ENCODE results near the gene ZNF180. TPM values are rescaled to one million over a fixed set of nuclear protein-coding genes. Genes with fewer than 3 reads are reported as not detected.

Gene ZNF180
- total RNA-seq, 1 donor from 2014 or later: 17.9 TPM

GRCh38 chr19:44455100-44455499 is 45.2 kb downstream of the ZNF180 start:
- H3K4me1 Mint-ChIP-seq (ENCODE audit: low read depth): no peaks in the 10 kb centered on the region
- no peaks in the 10 kb centered on the region for H3K27me3 Mint-ChIP-seq
- DNase-seq (ENCODE audit: low spot score, unreplicated experiment): no peak
- H3K4me3 Mint-ChIP-seq (ENCODE audit: low read depth): no peak overlapping the region
- no peak overlapping the region for H3K27ac Mint-ChIP-seq
- H3K36me3 Mint-ChIP-seq (ENCODE audit: insufficient read depth): peaks cover 5% of the 10 kb centered on the region
- H3K9me3 Mint-ChIP-seq (ENCODE audit: low read depth): peaks cover 46% of the 10 kb centered on the region
- no peak for TF ChIP-seq CTCF (IDR thresholded peaks at IDR 0.05; ENCODE audit: unreplicated experiment)

DNA sequence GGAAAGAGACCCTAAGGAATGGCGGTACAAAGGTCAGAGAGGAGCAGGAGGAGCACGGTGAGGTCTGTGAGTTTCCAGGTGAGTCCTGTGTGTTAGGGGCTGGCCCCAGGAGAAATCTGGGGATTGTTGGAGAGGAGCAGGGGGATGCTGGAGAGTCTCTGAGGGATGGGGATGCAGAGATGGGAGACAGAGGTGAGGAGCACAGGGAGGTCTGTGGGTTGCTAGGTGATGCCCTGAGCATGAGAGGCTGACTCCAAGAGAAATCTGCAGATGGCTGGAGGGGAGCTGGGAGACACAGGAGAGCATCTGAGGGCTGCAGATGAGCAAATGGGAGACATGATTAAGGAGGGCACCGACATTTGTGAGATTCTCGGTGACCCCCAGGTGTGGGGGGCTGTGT is 48.0 kb downstream of the ZNF180 start:
- H3K27me3 Mint-ChIP-seq: peaks cover 4% of the 10 kb centered on the region
- H3K4me1 Mint-ChIP-seq (ENCODE audit: low read depth): peaks cover 8% of the 10 kb centered on the region
- no peak overlapping the region for H3K4me3 Mint-ChIP-seq (ENCODE audit: low read depth)
- peaks cover 45% of the 10 kb centered on the region for H3K9me3 Mint-ChIP-seq (ENCODE audit: low read depth)
- peaks cover 12% of the 10 kb centered on the region for H3K36me3 Mint-ChIP-seq (ENCODE audit: insufficient read depth)
- no peak for DNase-seq (ENCODE audit: low spot score, unreplicated experiment)
- TF ChIP-seq CTCF (IDR thresholded peaks at IDR 0.05; ENCODE audit: unreplicated experiment): no peak
- no peak overlapping the region for H3K27ac Mint-ChIP-seq

DNA sequence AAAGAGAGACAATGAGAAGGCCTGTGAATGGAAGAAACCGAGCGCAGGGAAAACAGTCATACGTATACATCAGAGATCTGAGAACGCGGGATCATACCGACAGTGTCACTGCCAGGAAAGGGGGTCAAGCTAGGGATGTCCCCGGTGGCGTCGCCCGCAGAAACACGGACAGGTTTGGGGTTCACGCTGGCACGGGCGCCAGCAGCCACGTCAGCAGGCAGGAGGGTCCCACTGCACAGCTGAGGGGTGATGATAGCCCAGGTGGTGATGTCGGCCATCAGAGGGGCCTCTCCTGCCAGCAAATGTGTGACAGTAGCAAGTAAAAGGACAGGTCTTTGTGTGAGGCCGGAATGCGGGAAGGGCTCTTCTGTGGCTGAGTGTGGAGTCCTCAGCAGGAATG is 48.6 kb downstream of the ZNF180 start:
- peaks cover 10% of the 10 kb centered on the region for H3K4me1 Mint-ChIP-seq (ENCODE audit: low read depth)
- peaks cover 12% of the 10 kb centered on the region for H3K36me3 Mint-ChIP-seq (ENCODE audit: insufficient read depth)
- no peak overlapping the region for H3K27ac Mint-ChIP-seq
- peaks cover 4% of the 10 kb centered on the region for H3K27me3 Mint-ChIP-seq
- peaks cover 45% of the 10 kb centered on the region for H3K9me3 Mint-ChIP-seq (ENCODE audit: low read depth)
- no peak for DNase-seq (ENCODE audit: low spot score, unreplicated experiment)
- TF ChIP-seq CTCF (IDR thresholded peaks at IDR 0.05; ENCODE audit: unreplicated experiment): no peak
- no peak overlapping the region for H3K4me3 Mint-ChIP-seq (ENCODE audit: low read depth)

- Mint-ChIP-seq H3K9me3 (ENCODE audit: low read depth) (peaks cover 37% of the 10 kb centered on the region), H3K4me3 (ENCODE audit: low read depth) (peak within 1 kb of the TSS; percentile 92), H3K36me3 (ENCODE audit: insufficient read depth) (peaks cover 27% of the 10 kb centered on the region), H3K27me3 (peaks cover 4% of the 10 kb centered on the region), H3K27ac (peak within 1 kb of the TSS; percentile 96), H3K4me1 (ENCODE audit: low read depth) (peaks cover 10% of the 10 kb centered on the region)
- no peak for TF ChIP-seq CTCF (IDR thresholded peaks at IDR 0.05; ENCODE audit: unreplicated experiment)
- DNase-seq (ENCODE audit: low spot score, unreplicated experiment): peak; percentile 75
These were observed 52.2 kb downstream of the ZNF180 start, which contains the start of gene ZNF229 for GRCh38 chr19:44447916-44448674. TSS of gene ZNF229 (minus strand) at chr19:44448472. CDS start at chr19:44442847, 5,625 bp downstream.

- H3K27me3 Mint-ChIP-seq: no peaks in the 10 kb centered on the region
- H3K36me3 Mint-ChIP-seq (ENCODE audit: insufficient read depth): peaks cover 70% of the 10 kb centered on the region
These were observed 61.9 kb downstream of the ZNF180 start for GRCh38 chr19:44438441-44438840.

More at GRCh38 chr19:44438441-44438840, 61.9 kb downstream of the ZNF180 start:
- Mint-ChIP-seq H3K4me3 (ENCODE audit: low read depth) (no peak overlapping the region), H3K4me1 (ENCODE audit: low read depth) (peaks cover 3% of the 10 kb centered on the region), H3K27ac (no peak overlapping the region), H3K9me3 (ENCODE audit: low read depth) (peaks cover 28% of the 10 kb centered on the region)
- TF ChIP-seq CTCF (IDR thresholded peaks at IDR 0.05; ENCODE audit: unreplicated experiment): no peak
- no peak for DNase-seq (ENCODE audit: low spot score, unreplicated experiment)
